Tibial nerve (tissue), 4 donors: ENCODE data around the gene ALDH4A1. TPM values are rescaled to one million over a fixed set of nuclear protein-coding genes. Genes with fewer than 3 reads are reported as not detected.

Experiments
- DNase-seq, 2 donors: peaks; one replicate each; pipeline ENCODE4 v3.0.0-alpha.2; 2019; ENCODE audit warnings: low spot score in 2 of 2
- H3K27ac ChIP-seq, 4 donors: fragments of 200-600 bp; sonication (generic) in 3 of 4; one replicate each; pipeline ENCODE4 v1.5.1; 2017 to 2019; ENCODE audit warnings: mild to moderate bottlenecking in 1 of 4
- H3K27me3 ChIP-seq, 2 donors: fragments of 200-600 bp; sonication (generic) in 1 of 2; one replicate each; pipeline versions ENCODE4 v1.5.1 to v1.6.0; 2017 to 2019
- H3K36me3 ChIP-seq, 3 donors: fragments of 200-600 bp; sonication (generic); one replicate each; pipeline ENCODE4 v1.5.1; 2018 to 2019
- H3K4me1 ChIP-seq, 4 donors: fragments of 200-600 bp; sonication (generic) in 3 of 4; one replicate each; pipeline ENCODE4 v1.5.1; 2017 to 2019
- H3K4me3 ChIP-seq, 4 donors: fragments of 200-600 bp; sonication (generic) in 3 of 4; one replicate each; pipeline ENCODE4 v1.5.1; 2017 to 2019; ENCODE audit warnings: mild to moderate bottlenecking in 1 of 4, moderate library complexity in 1 of 4
- H3K9me3 ChIP-seq, 4 donors: fragments of 200-600 bp; sonication (generic) in 3 of 4; one replicate each; pipeline ENCODE4 v1.5.1; 2017 to 2019
- CTCF ChIP-seq, 5 experiments: fragments of 200-600 bp in 3 of 5; fragments of 450-650 bp in 2 of 5; sonication (generic) in 3 of 5; IDR thresholded peaks; one replicate each; pipeline ENCODE4 v1.5.1; 2016 to 2019; ENCODE audit warnings: antibody characterized with exemption in 5 of 5, mild to moderate bottlenecking in 3 of 5, moderate library complexity in 2 of 5
- EP300 ChIP-seq, 2 donors: sonication (generic); formaldehyde crosslinking; IDR thresholded peaks; one replicate each; pipeline ENCODE4 v1.6.1; 2017; ENCODE audit warnings: antibody characterized with exemption in 2 of 2, mild to moderate bottlenecking in 1 of 2
- POLR2A ChIP-seq, 2 donors: fragments of 450-650 bp; IDR thresholded peaks; one replicate each; pipeline ENCODE4 v1.6.1; 2017; ENCODE audit warnings: antibody characterized with exemption in 2 of 2, mild to moderate bottlenecking in 2 of 2, moderate library complexity in 2 of 2
- WGBS, 2 donors: methylation state at CpG; one replicate each; pipeline ENCODE4 v1.1.5; 2018; 5-methylcytosine and 5-hydroxymethylcytosine counted together
- total RNA-seq, 4 donors: library from RNA; depleted of rRNA; stranded (reverse); fragments of >200 nt; gene quantifications; one replicate each; pipeline ENCODE4 v1.1.0, GENCODE V29; 2016

Gene ALDH4A1
- total RNA-seq, 4 donors from 2014 or later = 31.2 to 42.0 (median 35.3) TPM

- H3K4me1 ChIP-seq = peaks cover 0 to 64% (median 55%) of the 10 kb centered on the region in 4 donors
- H3K27ac ChIP-seq = peak overlapping the region in 2 of 4 donors; percentile 42 to 90
- no peak for DNase-seq
- H3K36me3 ChIP-seq = no peaks in the 10 kb centered on the region
- H3K4me3 ChIP-seq = no peak overlapping the region
- 75 to 78% methylated on average over 15 of the region's 15 CpGs for WGBS, 2 donors
- H3K27me3 ChIP-seq = no peaks in the 10 kb centered on the region
- no peaks in the 10 kb centered on the region for H3K9me3 ChIP-seq
- TF ChIP-seq POLR2A (IDR thresholded peaks at IDR 0.05) = no peak
- no peak for TF ChIP-seq EP300 (IDR thresholded peaks at IDR 0.05)
- TF ChIP-seq CTCF (IDR thresholded peaks at IDR 0.05) = no peak
Observed at GRCh38 chr1:18946550-18947381, 44.4 kb upstream of the ALDH4A1 start.

DNA sequence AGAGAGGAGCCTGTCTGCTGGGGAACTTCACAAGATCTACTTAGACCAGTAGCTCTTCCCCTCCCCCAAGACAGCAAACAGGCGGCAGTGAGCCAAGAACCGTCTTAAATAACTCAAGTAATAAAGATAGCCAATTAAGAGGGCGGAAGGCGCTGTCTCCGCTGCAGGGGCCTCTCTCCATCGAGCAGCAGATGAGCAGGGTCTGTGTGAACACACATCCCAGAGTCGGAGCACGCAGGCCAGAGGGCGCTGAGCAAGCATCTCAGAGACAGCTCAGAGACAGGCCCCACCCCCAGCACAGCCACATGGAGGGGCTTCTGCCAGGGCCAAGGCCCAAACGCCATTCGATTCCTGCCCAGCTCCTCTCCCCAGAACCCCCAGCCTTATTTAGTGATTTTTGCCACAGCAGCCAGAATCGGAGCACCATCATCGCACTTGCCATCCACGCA is 43.1 kb upstream of the ALDH4A1 start:
- TF ChIP-seq POLR2A (IDR thresholded peaks at IDR 0.05) (no peak), CTCF (IDR thresholded peaks at IDR 0.05) (no peak), EP300 (IDR thresholded peaks at IDR 0.05) (no peak)
- H3K27me3 ChIP-seq = no peaks in the 10 kb centered on the region
- no peak for DNase-seq
- H3K9me3 ChIP-seq = no peaks in the 10 kb centered on the region
- 61 to 62% methylated on average over 14 of the region's 14 CpGs for WGBS, 2 donors
- no peak overlapping the region for H3K4me3 ChIP-seq
- no peaks in the 10 kb centered on the region for H3K36me3 ChIP-seq
- peak overlapping the region in 1 of 4 donors; percentile 50 for H3K27ac ChIP-seq
- H3K4me1 ChIP-seq = peaks cover 0 to 70% (median 48%) of the 10 kb centered on the region in 4 donors

DNA sequence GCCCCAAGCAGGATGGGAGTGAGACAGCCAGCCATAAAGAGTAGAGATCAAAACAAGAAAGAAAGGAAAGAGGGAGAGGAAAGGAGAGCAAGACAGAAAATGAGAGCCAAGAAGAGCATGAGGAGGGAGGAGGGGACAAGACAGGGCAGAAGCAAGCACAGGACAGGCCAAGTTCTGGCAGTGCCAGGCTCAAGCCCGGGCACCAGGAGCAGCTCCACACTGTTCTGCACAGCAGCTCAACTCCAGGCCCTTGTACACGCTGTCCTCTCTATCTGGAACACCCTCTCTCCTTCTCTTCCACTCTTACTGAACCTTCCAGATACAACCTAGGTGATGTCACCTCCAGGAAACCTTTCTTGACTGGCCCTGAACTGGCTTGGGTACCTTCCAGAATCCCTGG is 42.5 kb upstream of the ALDH4A1 start:
- peaks cover 0 to 65% (median 44%) of the 10 kb centered on the region in 4 donors for H3K4me1 ChIP-seq
- H3K4me3 ChIP-seq = no peak overlapping the region
- peak overlapping the region in 1 of 4 donors; percentile 50 for H3K27ac ChIP-seq
- H3K9me3 ChIP-seq = no peaks in the 10 kb centered on the region
- 70 to 77% methylated on average over 2 of the region's 2 CpGs for WGBS, 2 donors
- no peak for DNase-seq
- TF ChIP-seq EP300 (IDR thresholded peaks at IDR 0.05) (no peak), POLR2A (IDR thresholded peaks at IDR 0.05) (no peak), CTCF (IDR thresholded peaks at IDR 0.05) (no peak)
- H3K36me3 ChIP-seq = no peaks in the 10 kb centered on the region
- H3K27me3 ChIP-seq = no peaks in the 10 kb centered on the region

DNA sequence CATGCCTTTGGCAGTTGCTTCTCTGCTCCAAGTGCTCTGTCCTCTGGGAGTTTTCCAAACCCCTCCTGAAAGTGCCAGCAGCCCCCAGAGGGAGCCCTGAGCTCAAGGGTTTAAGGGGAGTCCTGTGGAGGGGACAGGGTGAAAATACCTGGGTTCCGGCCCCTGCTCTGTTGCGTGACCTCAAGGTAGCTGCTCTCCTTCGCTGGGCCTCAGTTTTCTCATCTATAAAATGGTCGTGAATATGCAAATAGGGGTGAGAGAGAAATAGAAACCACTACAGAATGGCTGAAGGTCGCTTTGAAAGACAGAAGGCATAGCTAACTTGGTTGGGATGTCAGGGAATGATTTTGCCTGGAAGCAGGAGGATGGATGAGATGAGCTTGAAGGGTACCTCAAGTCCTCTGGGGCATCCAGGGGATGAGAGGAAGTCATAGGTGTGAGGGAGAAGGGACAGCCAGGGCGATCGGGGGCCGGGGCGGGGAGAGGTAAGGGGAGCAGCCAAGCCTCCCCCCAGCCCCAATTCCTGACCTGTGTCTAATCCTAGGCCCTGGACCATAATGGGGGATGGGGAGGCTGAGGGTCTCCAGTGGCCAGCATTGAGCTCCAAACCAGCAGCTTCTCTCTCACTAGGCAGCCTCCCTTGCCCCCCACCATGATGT is 41.7 kb upstream of the ALDH4A1 start:
- no peak for DNase-seq
- Histone ChIP-seq H3K27me3 (no peaks in the 10 kb centered on the region), H3K27ac (peak overlapping the region in 1 of 4 donors; percentile 50), H3K36me3 (no peaks in the 10 kb centered on the region), H3K4me3 (no peak overlapping the region), H3K4me1 (peaks cover 0 to 60% (median 40%) of the 10 kb centered on the region in 4 donors), H3K9me3 (no peaks in the 10 kb centered on the region)
- WGBS, 2 donors = 90 to 96% methylated on average over 9 of the region's 9 CpGs
- TF ChIP-seq EP300 (IDR thresholded peaks at IDR 0.05) = no peak
- TF ChIP-seq CTCF (IDR thresholded peaks at IDR 0.05) = no peak
- no peak for TF ChIP-seq POLR2A (IDR thresholded peaks at IDR 0.05)

DNA sequence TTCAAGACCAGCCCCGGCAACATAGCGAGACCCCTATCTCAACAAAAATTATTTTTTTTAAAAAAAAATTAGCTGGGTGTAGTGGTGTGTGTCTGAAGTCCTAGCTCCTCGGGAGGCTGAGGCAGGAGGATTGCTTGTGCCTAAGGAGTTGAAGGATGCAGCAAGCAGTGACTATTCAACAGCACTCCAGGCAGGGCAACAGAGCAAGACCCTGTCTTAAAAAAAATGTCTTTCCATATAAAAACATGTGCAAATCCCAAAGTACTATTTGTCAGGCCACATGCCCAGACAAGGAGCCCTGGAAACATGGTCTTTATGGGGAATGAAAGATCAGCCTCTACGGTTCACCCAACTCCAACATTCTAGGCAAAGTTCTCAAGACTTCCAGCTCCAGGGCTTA is 40.8 kb upstream of the ALDH4A1 start:
- WGBS, 2 donors = 92 to 96% methylated on average over 4 of the region's 4 CpGs
- no peak overlapping the region for H3K4me3 ChIP-seq
- peak overlapping the region in 1 of 4 donors; percentile 87 for H3K27ac ChIP-seq
- H3K4me1 ChIP-seq = peaks cover 0 to 60% (median 34%) of the 10 kb centered on the region in 4 donors
- H3K27me3 ChIP-seq = no peaks in the 10 kb centered on the region
- H3K9me3 ChIP-seq = no peaks in the 10 kb centered on the region
- H3K36me3 ChIP-seq = no peaks in the 10 kb centered on the region
- DNase-seq = no peak
- TF ChIP-seq POLR2A (IDR thresholded peaks at IDR 0.05) (no peak), CTCF (IDR thresholded peaks at IDR 0.05) (no peak), EP300 (IDR thresholded peaks at IDR 0.05) (no peak)
